Neural cell (in vitro differentiated cells): ENCODE measurements around the gene CDKAL1.

ENCODE experiments used
- EP300 ChIP-seq: fragments of 450-650 bp; conservative IDR thresholded peaks from 2 replicates; pipeline ENCODE4 v1.6.1; 2014; ENCODE audit warnings: antibody characterized with exemption, mild to moderate bottlenecking, moderate library complexity; ENCODE audit not compliant: poor library complexity, severe bottlenecking
- EZH2 ChIP-seq: fragments of 200-600, 300-800 bp; shearing (Covaris generic), sonication (generic); IDR thresholded peaks from 2 replicates; pipeline ENCODE4 v1.6.1; 2014; ENCODE audit warnings: antibody characterized with exemption, low read length, borderline replicate concordance, mild to moderate bottlenecking; ENCODE audit not compliant: insufficient read depth, poor library complexity, severe bottlenecking
- MXI1 ChIP-seq: fragments of 450-650 bp; conservative IDR thresholded peaks from 2 replicates; pipeline ENCODE4 v1.6.1; 2014; ENCODE audit warnings: antibody characterized with exemption, mild to moderate bottlenecking; ENCODE audit not compliant: poor library complexity, severe bottlenecking
- SMC3 ChIP-seq: fragments of 450-650 bp; conservative IDR thresholded peaks from 2 replicates; pipeline ENCODE4 v1.6.1; 2014; ENCODE audit warnings: antibody characterized with exemption, mild to moderate bottlenecking, moderate library complexity; ENCODE audit not compliant: poor library complexity
- TF ChIP-seq, protein P1 (sequence below): fragments of 450-650 bp; IDR thresholded peaks from 2 replicates; pipeline ENCODE4 v1.5.1; 2014; ENCODE audit warnings: antibody characterized with exemption, mild to moderate bottlenecking, moderate library complexity; ENCODE audit not compliant: poor library complexity, severe bottlenecking

DNA sequence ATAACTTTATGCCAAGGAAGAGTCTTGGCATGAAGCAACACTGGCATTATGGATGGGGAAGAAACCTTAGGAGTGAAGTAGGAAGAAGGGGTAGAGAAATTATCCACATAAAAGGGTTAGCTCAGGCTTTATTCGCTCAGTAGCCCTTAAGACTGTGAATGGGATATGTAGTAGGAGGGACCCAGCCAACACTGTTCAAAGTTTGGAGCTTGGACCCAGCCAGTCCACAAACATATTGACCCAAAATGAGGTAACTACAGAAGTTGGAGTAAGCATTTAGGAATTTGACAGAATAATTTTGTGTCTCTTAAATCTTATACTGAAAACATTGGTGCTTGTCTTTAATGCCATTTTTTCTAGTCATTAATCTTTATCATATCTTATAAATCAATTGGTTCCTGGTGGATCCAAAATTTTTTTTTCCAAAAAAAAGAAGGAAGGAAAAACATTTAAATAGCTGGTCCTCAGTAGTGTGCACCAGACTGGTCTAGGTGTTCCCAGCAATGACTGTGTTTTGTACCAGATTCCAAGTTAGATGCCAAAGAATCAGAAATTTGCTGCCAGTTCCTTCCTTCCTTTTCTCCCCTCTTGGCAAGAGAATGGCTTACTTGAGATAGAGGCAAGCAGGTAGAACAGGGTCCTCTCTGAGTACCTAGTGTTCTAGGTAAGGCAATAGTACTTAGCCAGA lies 607.5 kb downstream of the CDKAL1 start:
- no peak for TF ChIP-seq EP300
- no peak for TF ChIP-seq EZH2
- TF ChIP-seq, protein P1, sequence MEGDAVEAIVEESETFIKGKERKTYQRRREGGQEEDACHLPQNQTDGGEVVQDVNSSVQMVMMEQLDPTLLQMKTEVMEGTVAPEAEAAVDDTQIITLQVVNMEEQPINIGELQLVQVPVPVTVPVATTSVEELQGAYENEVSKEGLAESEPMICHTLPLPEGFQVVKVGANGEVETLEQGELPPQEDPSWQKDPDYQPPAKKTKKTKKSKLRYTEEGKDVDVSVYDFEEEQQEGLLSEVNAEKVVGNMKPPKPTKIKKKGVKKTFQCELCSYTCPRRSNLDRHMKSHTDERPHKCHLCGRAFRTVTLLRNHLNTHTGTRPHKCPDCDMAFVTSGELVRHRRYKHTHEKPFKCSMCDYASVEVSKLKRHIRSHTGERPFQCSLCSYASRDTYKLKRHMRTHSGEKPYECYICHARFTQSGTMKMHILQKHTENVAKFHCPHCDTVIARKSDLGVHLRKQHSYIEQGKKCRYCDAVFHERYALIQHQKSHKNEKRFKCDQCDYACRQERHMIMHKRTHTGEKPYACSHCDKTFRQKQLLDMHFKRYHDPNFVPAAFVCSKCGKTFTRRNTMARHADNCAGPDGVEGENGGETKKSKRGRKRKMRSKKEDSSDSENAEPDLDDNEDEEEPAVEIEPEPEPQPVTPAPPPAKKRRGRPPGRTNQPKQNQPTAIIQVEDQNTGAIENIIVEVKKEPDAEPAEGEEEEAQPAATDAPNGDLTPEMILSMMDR: no peak
- no peak for TF ChIP-seq SMC3
- TF ChIP-seq MXI1: no peak
